HG03135 (cell line): ENCODE measurements around the gene TPSG1.

Source experiments
- ATAC-seq: cut with Tn5 transposase; IDR thresholded peaks from one replicate; pipeline ENCODE4 v1.9.1; 2021; ENCODE audit warnings: mild to moderate bottlenecking, moderate library complexity; ENCODE audit not compliant: unreplicated experiment

TPSG1 gene

GRCh38 chr16:1181404-1182315, 43.4 kb downstream of the TPSG1 start:
- no peak for ATAC-seq

GRCh38 chr16:1180549-1181403, 44.3 kb downstream of the TPSG1 start:
- no peak for ATAC-seq

GRCh38 chr16:1178295-1178910, 46.7 kb downstream of the TPSG1 start:
- ATAC-seq, result no peak

GRCh38 chr16:1177750-1178149, 47.3 kb downstream of the TPSG1 start:
- no peak for ATAC-seq

- no peak for ATAC-seq
Observed at GRCh38 chr16:1177053-1177452, 48.0 kb downstream of the TPSG1 start.

GRCh38 chr16:1176280-1176897, 48.7 kb downstream of the TPSG1 start:
- ATAC-seq, result no peak

- ATAC-seq, result no peak
Observed at GRCh38 chr16:1175566-1176279, 49.3 kb downstream of the TPSG1 start.

GRCh38 chr16:1174477-1175357, 50.4 kb downstream of the TPSG1 start:
- no peak for ATAC-seq

- no peak for ATAC-seq
Observed at GRCh38 chr16:1173788-1174451, 51.1 kb downstream of the TPSG1 start.

- ATAC-seq, result no peak
Observed at GRCh38 chr16:1172651-1173050, 52.4 kb downstream of the TPSG1 start.

GRCh38 chr16:1171854-1172428, 53.1 kb downstream of the TPSG1 start:
- ATAC-seq, result no peak
